HG03342 (cell line): ENCODE measurements around the gene MSI1.

Source experiments
- ATAC-seq: cut with Tn5 transposase; IDR thresholded peaks from one replicate; pipeline ENCODE4 v1.9.1; 2021; ENCODE audit warnings: mild to moderate bottlenecking, moderate library complexity; ENCODE audit not compliant: unreplicated experiment

MSI1 gene

DNA sequence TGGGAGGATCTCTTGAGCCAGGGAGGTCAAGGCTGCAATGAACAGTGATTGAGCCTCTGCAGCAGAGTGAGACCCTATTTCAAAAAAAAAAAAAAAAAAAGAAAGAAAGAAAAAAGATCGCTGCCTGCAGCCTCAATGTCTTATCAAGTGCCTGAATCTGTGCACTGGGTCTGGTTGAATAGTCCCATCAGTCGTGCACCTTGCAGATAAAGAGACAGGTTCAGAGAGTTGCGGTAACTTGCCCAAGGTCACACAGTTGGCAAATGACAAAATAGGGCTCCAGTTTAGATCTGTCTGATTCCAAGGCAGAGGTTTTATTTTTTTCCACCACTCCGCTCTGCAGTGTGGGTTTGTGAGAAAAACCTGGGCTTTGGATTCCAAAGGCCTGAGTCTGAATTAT, 40.7 kb downstream of the MSI1 start:
- no peak for ATAC-seq

DNA sequence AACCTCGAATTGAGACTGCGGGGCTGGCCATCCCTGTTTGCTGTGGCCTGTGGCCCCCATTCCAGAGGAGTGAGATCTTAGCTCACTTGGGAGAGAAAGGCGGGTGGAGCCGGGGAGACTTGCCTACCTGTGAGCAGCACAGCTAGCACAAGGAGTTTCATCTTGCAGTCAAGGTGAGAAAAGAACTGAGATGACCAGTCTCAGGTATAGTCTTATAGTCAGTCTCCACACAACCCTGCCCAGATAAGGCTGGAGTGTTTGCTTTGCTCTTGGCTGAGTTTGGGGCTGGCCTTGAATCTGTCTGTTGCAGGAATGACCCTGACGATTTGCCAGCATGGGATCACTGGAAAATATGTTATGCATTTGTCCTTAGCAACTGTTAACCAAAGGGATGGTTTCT, 41.4 kb downstream of the MSI1 start, which contains the start of gene PLA2G1B:
PLA2G1B (minus strand) TSS at position 187 of the 400 bp plus-strand sequence; CDS start at position 161, 26 bp downstream.
- no peak for ATAC-seq

DNA sequence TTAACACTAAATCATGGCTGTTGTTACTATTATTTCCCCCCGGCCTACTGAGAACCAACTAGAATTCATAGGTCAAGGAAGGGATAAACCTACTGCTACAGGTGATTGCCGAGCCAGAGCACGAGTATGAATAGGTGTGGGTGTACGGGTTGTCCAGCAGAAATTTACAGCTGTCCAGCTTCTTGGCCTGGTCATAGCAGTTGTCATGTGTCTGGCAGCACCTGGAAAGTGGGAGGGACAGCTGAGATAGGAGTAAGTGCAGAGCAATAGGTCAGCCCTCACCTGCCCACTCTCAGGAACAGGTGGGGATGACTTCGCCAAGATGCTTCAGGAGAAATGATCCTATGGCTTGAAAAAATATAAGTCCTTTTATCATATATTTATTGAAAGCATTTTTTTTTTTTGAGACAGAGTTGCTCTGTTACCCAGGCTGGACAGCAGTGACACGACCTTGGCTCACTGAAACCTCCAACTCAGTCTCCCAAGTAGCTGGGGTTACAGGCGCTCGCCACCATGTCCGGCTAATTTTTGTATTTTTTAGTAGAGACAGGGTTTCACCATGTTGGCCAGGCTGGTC, 44.0 kb downstream of the MSI1 start:
- no peak for ATAC-seq

DNA sequence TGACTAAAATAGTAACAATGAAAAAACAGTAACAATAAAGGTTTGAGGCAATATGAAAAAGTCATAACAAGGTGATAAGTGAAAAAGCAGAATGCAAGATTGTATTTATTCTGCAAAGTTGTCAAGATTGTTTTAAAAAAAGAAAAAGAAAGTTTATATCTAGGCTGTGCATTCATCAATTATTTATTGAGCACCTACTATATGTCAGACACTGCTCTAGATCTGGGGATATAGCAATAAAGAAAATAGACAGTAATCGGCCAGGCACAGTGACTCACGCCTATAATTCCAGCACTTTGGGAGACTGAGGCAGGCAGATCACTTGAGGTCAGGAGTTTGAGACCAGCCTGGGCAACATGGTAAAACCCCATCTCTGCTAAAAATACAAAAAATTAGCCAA, 45.2 kb downstream of the MSI1 start:
- no peak for ATAC-seq

GRCh38 chr12:120321382-120322202, 47.4 kb downstream of the MSI1 start:
- ATAC-seq = no peak

GRCh38 chr12:120317224-120318105, 51.5 kb downstream of the MSI1 start:
- peak; percentile 99 for ATAC-seq

GRCh38 chr12:120316798-120317223, 52.2 kb downstream of the MSI1 start:
- ATAC-seq = no peak

DNA sequence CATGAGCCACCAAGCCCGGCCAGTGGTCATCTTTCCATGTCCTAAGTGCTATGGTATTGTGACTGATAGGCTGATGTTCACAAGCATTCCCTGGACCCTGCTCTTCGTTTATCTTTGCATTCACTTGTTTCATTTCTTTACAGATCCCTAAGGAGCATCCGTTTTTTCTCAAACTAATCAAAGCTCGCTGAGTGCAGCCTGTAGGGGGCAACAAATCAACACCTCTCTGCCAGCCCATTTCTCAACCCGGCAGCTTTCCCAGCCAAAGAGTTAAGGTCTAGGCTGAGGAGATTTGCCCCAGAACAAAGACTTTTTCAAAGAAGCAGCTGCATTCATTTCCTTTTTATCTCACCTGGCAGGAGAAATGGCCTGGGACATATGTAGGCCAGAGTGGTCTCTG, 54.7 kb downstream of the MSI1 start:
- no peak for ATAC-seq

GRCh38 chr12:120301962-120302815, 66.8 kb downstream of the MSI1 start, which contains the start of gene SIRT4:
Gene SIRT4, plus strand, starts transcription at chr12:120302321. Its CDS starts 1,241 bp downstream, at chr12:120303562.
- ATAC-seq = peak; percentile 95

DNA sequence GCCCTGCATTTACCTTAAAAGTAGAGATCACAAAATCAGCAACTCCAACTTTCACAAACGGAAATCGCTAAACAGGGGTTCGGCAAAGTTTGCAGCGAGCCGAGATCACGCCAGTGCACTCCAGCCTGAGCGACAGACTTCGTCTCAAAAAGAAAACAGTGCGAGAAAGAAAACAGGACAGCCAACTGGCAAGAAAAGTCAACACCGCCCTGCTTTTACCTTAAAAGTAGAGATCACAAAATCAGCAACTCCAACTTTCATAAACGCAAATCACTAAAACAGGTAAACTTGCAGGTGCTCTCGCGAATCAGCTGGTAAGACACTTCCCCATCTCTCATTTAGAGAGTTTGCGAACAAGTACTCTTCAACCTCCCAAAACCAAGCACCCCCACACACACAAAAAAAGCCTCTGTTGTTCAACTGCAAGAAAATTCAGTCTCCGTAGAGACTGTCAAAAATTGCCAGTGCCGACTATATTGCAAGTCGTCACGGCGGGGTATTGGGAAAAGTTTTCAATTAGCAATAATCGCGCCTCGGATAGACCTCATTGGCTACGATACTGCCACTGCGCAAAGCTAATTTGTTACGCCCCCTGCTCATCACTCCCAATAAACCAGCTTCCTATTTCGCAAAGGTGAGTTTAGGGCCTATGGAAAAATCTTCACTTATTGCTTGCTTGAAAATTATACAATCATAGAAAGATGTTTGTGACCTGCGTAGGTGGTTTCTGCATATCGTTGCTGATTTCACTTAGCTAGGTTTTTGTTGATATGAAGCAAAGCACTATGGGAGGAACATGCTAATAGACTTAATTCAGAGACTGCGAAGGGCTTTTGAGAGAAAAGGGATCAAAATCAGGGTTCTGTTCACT, 76.1 kb downstream of the MSI1 start, which contains the start of gene RNU4-1:
RNU4-1 (minus strand) TSS at position 577 of the 871 bp plus-strand sequence.
- peak; percentile 40 for ATAC-seq

DNA sequence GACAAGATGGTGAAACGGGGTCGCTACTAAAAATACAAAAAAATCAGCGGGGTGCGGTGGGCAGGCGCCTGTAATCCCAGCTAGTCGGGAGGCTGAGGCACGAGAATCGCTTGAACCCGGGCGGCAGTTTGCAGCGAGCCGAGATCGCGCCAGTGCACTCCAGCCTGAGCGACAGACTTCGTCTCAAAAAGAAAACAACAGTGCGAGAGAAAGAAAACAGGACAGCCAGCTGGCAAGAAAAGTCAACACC, 76.6 kb downstream of the MSI1 start:
- peak; percentile 6 for ATAC-seq
